Effector memory CD4-positive, alpha-beta T cell (primary cell): ENCODE data around the gene CABLES1.

Source experiments
- DNase-seq, 3 donors: peaks; one replicate each; pipeline ENCODE4 v3.0.0-alpha.2; 2020
- H3K27ac ChIP-seq: 2 replicates; pipeline ENCODE4 v1.7.0; 2013; ENCODE audit warnings: mild to moderate bottlenecking, low read length, moderate library complexity; ENCODE audit not compliant: insufficient read depth, poor library complexity, severe bottlenecking
- H3K27me3 ChIP-seq: replicated peaks from 2 replicates; pipeline ENCODE4 v1.7.0; 2013; ENCODE audit warnings: mild to moderate bottlenecking, low read length; ENCODE audit not compliant: insufficient read depth, control insufficient read depth, poor library complexity, severe bottlenecking
- H3K36me3 ChIP-seq: 2 replicates; pipeline ENCODE4 v1.7.0; 2013; ENCODE audit warnings: mild to moderate bottlenecking, low read length, moderate library complexity; ENCODE audit not compliant: control insufficient read depth, insufficient read depth
- H3K4me1 ChIP-seq: 2 replicates; pipeline ENCODE4 v1.7.0; 2013; ENCODE audit warnings: low read length, mild to moderate bottlenecking; ENCODE audit not compliant: control insufficient read depth, insufficient read depth, poor library complexity, severe bottlenecking
- H3K4me3 ChIP-seq: 2 replicates; pipeline ENCODE4 v1.7.0; 2013; ENCODE audit warnings: low read length, low read depth, mild to moderate bottlenecking; ENCODE audit not compliant: insufficient read depth, poor library complexity, severe bottlenecking
- H3K9me3 ChIP-seq: 2 replicates; pipeline ENCODE4 v1.7.0; 2013; ENCODE audit warnings: mild to moderate bottlenecking, low read length, moderate library complexity; ENCODE audit not compliant: control insufficient read depth

Gene CABLES1

GRCh38 chr18:23165271-23166068 is 30.2 kb downstream of the CABLES1 start:
- Histone ChIP-seq H3K27me3 (no peaks in the 10 kb centered on the region), H3K27ac (no peak overlapping the region), H3K9me3 (no peaks in the 10 kb centered on the region), H3K4me1 (no peaks in the 10 kb centered on the region), H3K4me3 (no peak overlapping the region), H3K36me3 (no peaks in the 10 kb centered on the region)
- no peak for DNase-seq

- Histone ChIP-seq H3K4me1 (no peaks in the 10 kb centered on the region), H3K4me3 (no peak overlapping the region), H3K27me3 (no peaks in the 10 kb centered on the region), H3K36me3 (no peaks in the 10 kb centered on the region), H3K9me3 (no peaks in the 10 kb centered on the region), H3K27ac (no peak overlapping the region)
- DNase-seq, result no peak
These were observed 31.7 kb downstream of the CABLES1 start for GRCh38 chr18:23166891-23167541.

- no peaks in the 10 kb centered on the region for H3K27me3 ChIP-seq
- no peak for DNase-seq
These were observed 34.4 kb downstream of the CABLES1 start for GRCh38 chr18:23169673-23170044.

GRCh38 chr18:23170137-23170536 is 34.9 kb downstream of the CABLES1 start:
- Histone ChIP-seq H3K27ac (no peak overlapping the region), H3K27me3 (no peaks in the 10 kb centered on the region), H3K36me3 (no peaks in the 10 kb centered on the region), H3K4me1 (no peaks in the 10 kb centered on the region), H3K9me3 (no peaks in the 10 kb centered on the region), H3K4me3 (no peak overlapping the region)
- no peak for DNase-seq

More at GRCh38 chr18:23169673-23170044, 34.4 kb downstream of the CABLES1 start:
- Histone ChIP-seq H3K4me3 (no peak overlapping the region), H3K36me3 (no peaks in the 10 kb centered on the region), H3K27ac (no peak overlapping the region), H3K9me3 (no peaks in the 10 kb centered on the region), H3K4me1 (no peaks in the 10 kb centered on the region)

GRCh38 chr18:23171581-23172156 is 36.4 kb downstream of the CABLES1 start:
- H3K9me3 ChIP-seq, result no peaks in the 10 kb centered on the region
- H3K36me3 ChIP-seq, result no peaks in the 10 kb centered on the region
- H3K27me3 ChIP-seq, result no peaks in the 10 kb centered on the region
- no peak overlapping the region for H3K4me3 ChIP-seq
- no peak overlapping the region for H3K27ac ChIP-seq
- no peaks in the 10 kb centered on the region for H3K4me1 ChIP-seq
- no peak for DNase-seq

GRCh38 chr18:23172591-23173380 is 37.5 kb downstream of the CABLES1 start:
- H3K27me3 ChIP-seq, result no peaks in the 10 kb centered on the region
- H3K9me3 ChIP-seq, result no peaks in the 10 kb centered on the region
- H3K4me1 ChIP-seq, result no peaks in the 10 kb centered on the region
- no peak overlapping the region for H3K4me3 ChIP-seq
- DNase-seq, result no peak
- no peaks in the 10 kb centered on the region for H3K36me3 ChIP-seq
- no peak overlapping the region for H3K27ac ChIP-seq

- no peak overlapping the region for H3K4me3 ChIP-seq
- H3K27ac ChIP-seq, result no peak overlapping the region
- no peak for DNase-seq
- no peaks in the 10 kb centered on the region for H3K27me3 ChIP-seq
- H3K9me3 ChIP-seq, result no peaks in the 10 kb centered on the region
- no peaks in the 10 kb centered on the region for H3K36me3 ChIP-seq
- no peaks in the 10 kb centered on the region for H3K4me1 ChIP-seq
These were observed 38.6 kb downstream of the CABLES1 start for GRCh38 chr18:23173912-23174311.

GRCh38 chr18:23176701-23177432 is 41.6 kb downstream of the CABLES1 start:
- Histone ChIP-seq H3K27ac (no peak overlapping the region), H3K36me3 (no peaks in the 10 kb centered on the region), H3K27me3 (no peaks in the 10 kb centered on the region), H3K4me3 (no peak overlapping the region), H3K4me1 (no peaks in the 10 kb centered on the region), H3K9me3 (no peaks in the 10 kb centered on the region)
- no peak for DNase-seq

GRCh38 chr18:23177433-23178072 is 42.3 kb downstream of the CABLES1 start:
- Histone ChIP-seq H3K27me3 (no peaks in the 10 kb centered on the region), H3K4me3 (no peak overlapping the region), H3K36me3 (no peaks in the 10 kb centered on the region), H3K9me3 (no peaks in the 10 kb centered on the region), H3K4me1 (no peaks in the 10 kb centered on the region), H3K27ac (no peak overlapping the region)
- no peak for DNase-seq
